C4-2B (cell line): ENCODE results near the gene METTL23.

ENCODE experiments used
- H3K27ac ChIP-seq: fragments of 450-650 bp; 2 replicates; pipeline ENCODE4 v1.5.1; 2017
- CTCF ChIP-seq: fragments of 450-650 bp; conservative IDR thresholded peaks from 2 replicates; pipeline ENCODE4 v1.5.1; 2017; ENCODE audit warnings: mild to moderate bottlenecking
- ZFX ChIP-seq: fragments of 450-650 bp; IDR thresholded peaks from 2 replicates; pipeline ENCODE4 v1.6.1; 2017

Gene METTL23

GRCh38 chr17:76734080-76734840 is 7.6 kb downstream of the METTL23 start:
- no peak for TF ChIP-seq ZFX
- TF ChIP-seq CTCF = no peak

DNA sequence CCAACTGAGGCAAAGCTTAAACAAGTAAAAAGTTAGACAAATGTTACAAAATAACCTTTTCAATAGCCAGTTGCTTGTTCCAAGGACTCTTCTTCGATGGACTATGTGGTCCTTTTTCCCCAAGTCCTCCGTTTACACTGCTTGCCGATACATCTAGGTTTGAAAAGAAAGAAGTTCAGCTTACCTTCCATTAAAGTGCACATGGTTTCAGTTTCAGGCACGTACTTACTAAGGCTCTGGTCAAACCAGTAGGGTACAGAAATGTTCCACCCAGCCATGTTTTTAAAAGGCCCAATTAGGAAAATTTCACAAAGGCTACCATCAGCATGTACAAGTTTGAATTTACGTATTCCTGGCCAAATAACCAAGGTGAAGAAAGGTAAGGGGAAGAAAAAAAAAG is 8.4 kb downstream of the METTL23 start:
- no peak overlapping the region for H3K27ac ChIP-seq
- TF ChIP-seq CTCF = no peak
- TF ChIP-seq ZFX = no peak

More at GRCh38 chr17:76734080-76734840, 7.6 kb downstream of the METTL23 start:
- H3K27ac ChIP-seq = no peak overlapping the region

DNA sequence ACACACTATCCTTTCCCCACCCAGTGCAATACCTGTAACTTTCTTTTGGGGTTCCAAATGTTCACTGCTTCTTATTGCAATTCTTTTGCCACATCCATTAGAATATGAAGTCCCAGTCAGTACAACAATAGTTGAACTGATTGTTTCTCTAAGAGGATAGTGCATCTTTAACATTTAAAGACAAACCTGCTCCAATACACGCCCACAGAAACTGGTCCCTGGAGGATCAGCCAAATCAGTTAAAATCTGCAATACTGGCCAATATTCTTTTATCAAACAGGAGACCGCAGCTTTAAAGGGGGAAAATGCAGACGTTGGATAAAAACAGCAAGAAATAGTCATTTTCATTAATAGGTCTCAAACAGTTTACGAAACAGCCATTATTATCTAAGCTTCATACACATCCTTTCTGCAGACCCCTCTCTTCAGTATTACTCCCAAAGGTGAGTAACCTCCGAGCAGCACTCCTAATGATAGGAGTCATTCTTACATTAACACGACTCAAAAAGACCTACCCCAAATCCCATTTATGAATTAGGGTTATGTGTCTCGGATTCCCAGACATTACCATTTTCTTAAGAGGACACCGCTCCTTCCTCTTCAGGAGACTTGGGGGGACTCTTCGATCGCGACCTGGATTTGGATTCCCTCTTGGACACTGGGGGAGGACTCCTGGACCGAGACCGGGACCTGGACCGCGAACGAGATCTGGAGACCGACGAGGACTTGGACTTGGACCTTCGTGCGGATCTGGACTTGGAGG is 9.1 kb downstream of the METTL23 start:
- TF ChIP-seq ZFX = no peak
- TF ChIP-seq CTCF = no peak
- H3K27ac ChIP-seq = peak overlapping the region; percentile 100

DNA sequence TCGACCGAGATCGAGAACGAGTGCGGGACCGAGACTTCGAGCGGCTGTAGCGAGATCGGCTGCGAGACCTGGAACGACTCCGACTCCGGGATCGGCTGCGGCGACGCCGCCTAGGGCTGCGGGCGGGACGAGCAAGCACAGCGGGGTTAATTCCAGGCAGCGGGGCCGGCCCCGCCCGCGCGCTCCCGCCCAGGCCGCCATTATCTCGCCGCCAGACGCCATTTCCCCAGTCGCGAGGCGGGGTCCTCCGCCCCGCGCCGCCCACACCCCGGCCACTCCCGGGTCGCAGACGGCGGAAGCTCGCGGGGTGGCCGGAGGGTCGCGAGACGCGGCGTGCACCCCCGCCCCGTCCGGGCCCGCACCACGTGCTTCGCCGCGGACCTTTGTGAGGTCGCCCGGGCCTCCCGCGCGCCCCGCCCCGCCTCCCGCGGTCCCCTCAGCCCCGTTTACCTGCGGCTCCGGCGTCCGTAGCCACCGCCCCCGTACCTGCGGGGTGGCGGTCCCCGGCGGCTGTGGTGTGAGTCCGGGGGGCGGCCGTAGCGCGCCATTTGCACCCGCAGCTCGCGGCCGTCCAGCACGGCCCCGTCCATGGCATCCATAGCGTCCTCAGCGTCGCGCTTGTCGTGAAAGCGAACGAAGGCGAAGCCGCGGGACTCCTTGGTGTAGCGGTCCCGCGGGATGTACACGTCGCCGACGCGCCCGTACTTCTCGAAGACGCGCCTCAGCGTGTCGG is 9.9 kb downstream of the METTL23 start:
- TF ChIP-seq ZFX (no peak), CTCF (peak; percentile 17; the same call in 1 of the 2 replicates)
- H3K27ac ChIP-seq = peak overlapping the region; percentile 100

DNA sequence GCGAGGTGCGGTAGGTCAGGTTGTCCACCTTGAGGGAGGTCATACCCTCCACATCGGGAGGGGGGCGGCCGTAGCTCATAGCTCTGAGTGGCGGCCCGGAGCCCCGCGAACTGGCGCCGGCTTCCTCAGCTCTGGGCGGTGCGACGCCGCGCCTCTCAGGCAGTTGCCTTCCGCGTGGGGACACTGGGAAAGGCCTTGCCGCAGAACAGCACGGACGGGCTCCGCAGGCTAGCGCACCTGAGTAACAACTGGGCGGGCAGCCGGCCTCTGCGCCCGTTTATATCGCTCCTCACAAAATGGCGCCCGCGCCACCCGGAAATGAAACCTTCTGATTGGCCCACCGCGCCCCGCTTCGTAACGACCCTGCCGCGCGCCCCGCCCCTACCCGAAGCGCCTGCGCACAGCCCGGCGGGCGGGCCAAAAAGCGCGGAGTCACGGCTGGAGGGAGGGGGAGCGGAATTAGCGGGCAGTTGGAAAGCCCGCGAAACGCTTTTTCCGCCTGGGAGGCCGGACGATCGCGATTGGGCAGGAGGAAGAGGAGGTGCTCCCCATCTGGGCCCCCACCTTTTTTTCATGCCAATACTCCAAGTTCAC is 10.5 kb downstream of the METTL23 start, which contains the start of gene SRSF2:
TSS of gene SRSF2 (minus strand) at position 250 of the 594 bp plus-strand sequence. CDS start at position 79, 171 bp downstream.
- peak within 1 kb of the TSS; percentile 100 for H3K27ac ChIP-seq
- TF ChIP-seq CTCF (no peak), ZFX (peak; percentile 92)

DNA sequence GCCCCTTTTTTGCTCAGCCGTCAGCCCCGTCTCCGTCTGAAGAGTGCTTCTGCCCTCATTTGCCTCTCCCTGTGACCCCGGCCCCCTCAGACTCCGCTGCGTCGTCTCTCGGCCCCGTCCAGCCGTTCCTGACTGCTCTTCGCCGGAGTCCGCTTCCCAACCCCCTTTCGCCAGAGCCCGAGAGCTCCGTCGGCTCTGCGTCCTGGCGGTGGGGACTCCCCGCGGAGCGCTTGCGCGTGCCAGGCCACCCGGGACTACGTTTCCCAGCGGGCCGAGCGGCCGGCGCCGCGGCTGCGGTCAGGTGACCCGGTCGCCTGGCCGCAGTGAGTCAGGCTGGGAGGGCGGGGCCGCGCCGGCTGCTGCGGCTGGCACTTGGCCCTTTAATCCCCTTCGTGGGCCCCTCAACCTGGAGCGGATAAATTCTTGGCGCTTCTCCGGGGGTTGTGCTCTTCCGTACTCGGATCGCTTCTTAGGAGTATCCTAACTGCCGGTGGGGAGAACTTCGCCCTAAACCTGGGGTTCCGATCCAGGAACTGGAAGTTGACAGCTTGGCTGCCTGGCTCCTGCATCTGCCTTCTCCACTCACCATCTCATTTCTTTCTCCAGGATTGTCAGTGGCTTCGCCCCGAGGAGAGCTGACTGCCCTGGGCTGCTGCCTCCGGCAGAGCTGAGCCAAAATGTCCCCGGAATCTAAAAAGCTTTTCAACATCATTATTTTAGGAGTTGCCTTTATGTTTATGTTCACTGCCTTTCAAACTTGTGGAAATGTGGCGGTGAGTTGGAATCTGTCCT is 11.2 kb downstream of the METTL23 start, which contains the start of gene MFSD11:
TSS of gene MFSD11 (plus strand) at position 444 of the 792 bp plus-strand sequence. CDS start at position 678, 234 bp downstream.
- TF ChIP-seq ZFX (no peak), CTCF (no peak)
- peak within 1 kb of the TSS; percentile 100 for H3K27ac ChIP-seq
